HEK293 (cell line): ENCODE results near the gene ZGLP1.

Source experiments
- CTCF ChIA-PET: fragments of 350-600 bp; formaldehyde crosslinking; extraction: SDS; loops from one replicate; lab custom pipeline; 2021; ENCODE audit warnings: antibody characterized with exemption; lab: Yijun Ruan, JAX
- POLR2A ChIA-PET: fragments of 300-600 bp; formaldehyde crosslinking; extraction: SDS; loops from one replicate; lab custom pipeline; 2020; ENCODE audit warnings: antibody characterized with exemption, inconsistent platforms; lab: Yijun Ruan, JAX
- H3K27ac ChIP-seq: fragments of 200-500 bp; sonication (Bioruptor generic); 2 replicates; pipeline ENCODE4 v1.5.1; 2014; ENCODE audit warnings: low read depth, low read length, control low read depth, inconsistent platforms; ENCODE audit errors: extremely low read depth
- H3K36me3 ChIP-seq, 2 experiments: fragments of 200-500 bp in 1 of 2; sonication (Bioruptor generic) in 1 of 2; 1 replicate in 1 of 2; 2 replicates in 1 of 2; pipeline ENCODE4 v1.5.1; 2014 to 2017; ENCODE audit warnings: inconsistent platforms in 2 of 2, low read length in 2 of 2; ENCODE audit not compliant: control insufficient read depth in 2 of 2, insufficient read depth in 1 of 2
- H3K4me1 ChIP-seq: fragments of 200-500 bp; sonication (Bioruptor generic); 2 replicates; pipeline ENCODE4 v1.5.1; 2014; ENCODE audit warnings: mild to moderate bottlenecking, low read length, inconsistent platforms; ENCODE audit not compliant: control insufficient read depth, insufficient read depth
- H3K4me3 ChIP-seq: 2 replicates; pipeline ENCODE4 v1.5.1; 2011; ENCODE audit warnings: low read depth, mild to moderate bottlenecking, control low read depth, low read length, moderate library complexity
- H3K9me3 ChIP-seq: fragments of 200-500 bp; sonication (Bioruptor generic); 2 replicates; pipeline ENCODE4 v1.5.1; 2014; ENCODE audit warnings: low read depth, low read length, inconsistent platforms; ENCODE audit not compliant: control insufficient read depth, insufficient read depth
- KLF7 ChIP-seq: fragments of 450-650 bp; formaldehyde crosslinking; IDR thresholded peaks from 2 replicates; pipeline ENCODE4 v1.5.1; 2016; ENCODE audit warnings: missing biosample characterization, missing genetic modification characterization, borderline replicate concordance
- REST ChIP-seq: fragments of 450-650 bp; formaldehyde crosslinking; IDR thresholded peaks from 2 replicates; pipeline ENCODE4 v1.5.1; 2016; ENCODE audit warnings: missing biosample characterization, missing genetic modification characterization
- TCF7L2 ChIP-seq: IDR thresholded peaks from 2 replicates; pipeline ENCODE4 v1.6.1; 2011; ENCODE audit warnings: low read depth, mild to moderate bottlenecking, inconsistent platforms, low read length, moderate library complexity, borderline replicate concordance
- YY2 ChIP-seq: fragments of 450-650 bp; formaldehyde crosslinking; IDR thresholded peaks from 2 replicates; pipeline ENCODE4 v1.5.1; 2016; ENCODE audit warnings: missing biosample characterization, missing genetic modification characterization
- ZBTB1 ChIP-seq: fragments of 450-650 bp; formaldehyde crosslinking; IDR thresholded peaks from 2 replicates; pipeline ENCODE4 v1.5.1; 2016; ENCODE audit warnings: missing biosample characterization, missing genetic modification characterization
- ZBTB26 ChIP-seq: fragments of 450-650 bp; formaldehyde crosslinking; optimal IDR thresholded peaks from 2 replicates; pipeline ENCODE3; 2016; ENCODE audit warnings: missing biosample characterization, mild to moderate bottlenecking, missing genetic modification characterization
- ZEB2 ChIP-seq: fragments of 450-650 bp; formaldehyde crosslinking; IDR thresholded peaks from 2 replicates; pipeline ENCODE4 v1.5.1; 2016; ENCODE audit warnings: missing biosample characterization, missing genetic modification characterization
- ZNF280C ChIP-seq: fragments of 450-650 bp; formaldehyde crosslinking; IDR thresholded peaks from 2 replicates; pipeline ENCODE4 v1.5.1; 2016; ENCODE audit warnings: missing biosample characterization, missing genetic modification characterization
- ZNF311 ChIP-seq: fragments of 450-650 bp; formaldehyde crosslinking; IDR thresholded peaks from 2 replicates; pipeline ENCODE4 v1.5.1; 2017; ENCODE audit warnings: missing biosample characterization, missing genetic modification characterization, borderline replicate concordance
- ZNF350 ChIP-seq: fragments of 450-650 bp; formaldehyde crosslinking; IDR thresholded peaks from 2 replicates; pipeline ENCODE4 v1.5.0; 2017; ENCODE audit warnings: missing biosample characterization, mild to moderate bottlenecking, missing genetic modification characterization
- ZNF513 ChIP-seq: fragments of 450-650 bp; IDR thresholded peaks from 2 replicates; pipeline ENCODE4 v1.5.1; 2018; ENCODE audit warnings: missing biosample characterization, missing genetic modification characterization
- ZNF549 ChIP-seq: fragments of 450-650 bp; IDR thresholded peaks from 2 replicates; pipeline ENCODE4 v1.5.1; 2018; ENCODE audit warnings: missing biosample characterization, missing genetic modification characterization, mild to moderate bottlenecking, inconsistent platforms, moderate library complexity
- ZNF664 ChIP-seq: fragments of 450-650 bp; formaldehyde crosslinking; IDR thresholded peaks from 2 replicates; pipeline ENCODE4 v1.5.1; 2016; ENCODE audit warnings: missing biosample characterization, missing genetic modification characterization
- ZNF670 ChIP-seq: fragments of 450-650 bp; formaldehyde crosslinking; IDR thresholded peaks from 2 replicates; pipeline ENCODE4 v1.5.1; 2016; ENCODE audit warnings: missing biosample characterization, missing genetic modification characterization, low read depth
- ZNF704 ChIP-seq: fragments of 450-650 bp; formaldehyde crosslinking; IDR thresholded peaks from 2 replicates; pipeline ENCODE4 v1.5.1; 2016; ENCODE audit warnings: missing biosample characterization, missing genetic modification characterization
- ZSCAN30 ChIP-seq: fragments of 450-650 bp; IDR thresholded peaks from 2 replicates; pipeline ENCODE4 v1.5.1; 2018; ENCODE audit warnings: missing biosample characterization, mild to moderate bottlenecking, missing genetic modification characterization, moderate library complexity

Gene ZGLP1

GRCh38 chr19:10325732-10326131 is 16.1 kb upstream of the ZGLP1 start:
- no peaks in the 10 kb centered on the region for H3K4me1 ChIP-seq
- no peak for TF ChIP-seq ZNF549 (tag by site-specific recombination)
- no peak for TF ChIP-seq ZEB2 (tag by site-specific recombination)
- no peak for TF ChIP-seq ZNF350 (tag by site-specific recombination)
- no peak for TF ChIP-seq ZNF670 (tag by site-specific recombination)
- TF ChIP-seq ZNF311 (tag by site-specific recombination), result no peak
- TF ChIP-seq REST (tag by site-specific recombination), result no peak
- no peak for TF ChIP-seq ZSCAN30
- no peak for TF ChIP-seq ZBTB26
- no peak for TF ChIP-seq ZNF664
- TF ChIP-seq ZNF513 (tag by site-specific recombination), result no peak
- no peak for TF ChIP-seq ZBTB1 (tag by site-specific recombination)
- no peak for TF ChIP-seq TCF7L2
- TF ChIP-seq YY2 (tag by site-specific recombination), result no peak
- no peak for TF ChIP-seq KLF7
- TF ChIP-seq ZNF280C (tag by site-specific recombination), result no peak
- TF ChIP-seq ZNF704 (tag by site-specific recombination), result no peak
- no peak overlapping the region for H3K27ac ChIP-seq
- H3K36me3 ChIP-seq, result peaks cover 43 to 98% of the 10 kb centered on the region in 2 experiments; a peak in 2 of 3 replicates
- ChIA-PET CTCF (interaction anchor here (0.7 to 1.0 kb wide), 2 partner anchors 10 to 115 kb away, joined by 4 read pairs; no protein-coding TSS in a partner anchor), POLR2A (interaction anchor here (1.0 to 3.6 kb wide), 3 partner anchors 8 to 55 kb away, joined by 3 to 17 read pairs (median 6); partner anchors contain the start of genes ICAM5, RAVER1 and TYK2)
- no peaks in the 10 kb centered on the region for H3K9me3 ChIP-seq
- H3K4me3 ChIP-seq, result no peak overlapping the region
